ENCODE results near the gene NID2. TPM values are rescaled to one million over a fixed set of nuclear protein-coding genes. Genes with fewer than 3 reads are reported as not detected.

NID2 gene, protein sequence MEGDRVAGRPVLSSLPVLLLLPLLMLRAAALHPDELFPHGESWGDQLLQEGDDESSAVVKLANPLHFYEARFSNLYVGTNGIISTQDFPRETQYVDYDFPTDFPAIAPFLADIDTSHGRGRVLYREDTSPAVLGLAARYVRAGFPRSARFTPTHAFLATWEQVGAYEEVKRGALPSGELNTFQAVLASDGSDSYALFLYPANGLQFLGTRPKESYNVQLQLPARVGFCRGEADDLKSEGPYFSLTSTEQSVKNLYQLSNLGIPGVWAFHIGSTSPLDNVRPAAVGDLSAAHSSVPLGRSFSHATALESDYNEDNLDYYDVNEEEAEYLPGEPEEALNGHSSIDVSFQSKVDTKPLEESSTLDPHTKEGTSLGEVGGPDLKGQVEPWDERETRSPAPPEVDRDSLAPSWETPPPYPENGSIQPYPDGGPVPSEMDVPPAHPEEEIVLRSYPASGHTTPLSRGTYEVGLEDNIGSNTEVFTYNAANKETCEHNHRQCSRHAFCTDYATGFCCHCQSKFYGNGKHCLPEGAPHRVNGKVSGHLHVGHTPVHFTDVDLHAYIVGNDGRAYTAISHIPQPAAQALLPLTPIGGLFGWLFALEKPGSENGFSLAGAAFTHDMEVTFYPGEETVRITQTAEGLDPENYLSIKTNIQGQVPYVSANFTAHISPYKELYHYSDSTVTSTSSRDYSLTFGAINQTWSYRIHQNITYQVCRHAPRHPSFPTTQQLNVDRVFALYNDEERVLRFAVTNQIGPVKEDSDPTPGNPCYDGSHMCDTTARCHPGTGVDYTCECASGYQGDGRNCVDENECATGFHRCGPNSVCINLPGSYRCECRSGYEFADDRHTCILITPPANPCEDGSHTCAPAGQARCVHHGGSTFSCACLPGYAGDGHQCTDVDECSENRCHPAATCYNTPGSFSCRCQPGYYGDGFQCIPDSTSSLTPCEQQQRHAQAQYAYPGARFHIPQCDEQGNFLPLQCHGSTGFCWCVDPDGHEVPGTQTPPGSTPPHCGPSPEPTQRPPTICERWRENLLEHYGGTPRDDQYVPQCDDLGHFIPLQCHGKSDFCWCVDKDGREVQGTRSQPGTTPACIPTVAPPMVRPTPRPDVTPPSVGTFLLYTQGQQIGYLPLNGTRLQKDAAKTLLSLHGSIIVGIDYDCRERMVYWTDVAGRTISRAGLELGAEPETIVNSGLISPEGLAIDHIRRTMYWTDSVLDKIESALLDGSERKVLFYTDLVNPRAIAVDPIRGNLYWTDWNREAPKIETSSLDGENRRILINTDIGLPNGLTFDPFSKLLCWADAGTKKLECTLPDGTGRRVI (N-terminal part only)
- total RNA-seq (2014; rRNA removed; shearing (Covaris generic)), result 29.8 and 35.0 TPM in 2 replicates

GRCh38 chr14:52068615-52069306 is at the start of gene NID2:
Gene NID2, minus strand, starts transcription at chr14:52069059. Its CDS starts 65 bp downstream, at chr14:52068994.
- peak; percentile 94 for DNase-seq (ENCODE audit: low read depth)

DNA sequence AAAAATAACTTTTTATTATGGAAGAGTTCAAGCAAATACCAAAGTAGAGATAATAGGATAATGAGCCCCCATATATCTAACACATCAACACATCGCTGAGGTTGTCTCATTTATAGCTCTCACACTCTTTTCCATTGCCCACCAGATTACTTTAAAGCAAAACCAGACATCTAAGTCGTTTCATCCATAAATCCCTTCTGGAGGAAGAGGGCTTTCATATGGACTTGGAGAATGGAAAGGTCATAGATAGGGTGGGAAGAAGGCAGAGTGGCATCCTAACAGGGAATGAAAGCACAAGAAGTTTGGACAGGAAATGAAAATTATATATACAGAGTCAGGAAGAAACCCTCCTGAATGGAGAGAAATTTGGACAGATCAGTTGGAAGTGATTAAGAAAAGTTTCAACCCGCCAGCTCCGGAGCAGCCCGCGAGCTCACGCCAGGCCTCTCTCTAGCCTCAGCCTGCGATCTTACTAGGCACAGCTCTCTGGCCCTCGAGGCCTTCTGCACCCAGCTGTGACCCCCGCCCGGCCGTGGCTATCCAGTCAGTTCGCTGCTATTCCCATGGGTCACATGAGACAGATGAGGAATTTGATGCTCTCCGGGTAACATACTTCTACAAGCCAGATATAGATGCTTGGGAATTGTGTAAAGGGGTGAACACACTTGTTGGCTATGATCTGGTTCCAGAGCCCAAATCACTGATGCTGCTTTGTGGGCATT is 48.4 kb upstream of the NID2 start:
- DNase-seq (ENCODE audit: low read depth), result no peak

GRCh38 chr14:52115286-52115685 is 46.4 kb upstream of the NID2 start:
- DNase-seq (ENCODE audit: low read depth), result no peak

- DNase-seq (ENCODE audit: low read depth), result peak; percentile 74
These were observed 43.6 kb upstream of the NID2 start for GRCh38 chr14:52112336-52113018.

DNA sequence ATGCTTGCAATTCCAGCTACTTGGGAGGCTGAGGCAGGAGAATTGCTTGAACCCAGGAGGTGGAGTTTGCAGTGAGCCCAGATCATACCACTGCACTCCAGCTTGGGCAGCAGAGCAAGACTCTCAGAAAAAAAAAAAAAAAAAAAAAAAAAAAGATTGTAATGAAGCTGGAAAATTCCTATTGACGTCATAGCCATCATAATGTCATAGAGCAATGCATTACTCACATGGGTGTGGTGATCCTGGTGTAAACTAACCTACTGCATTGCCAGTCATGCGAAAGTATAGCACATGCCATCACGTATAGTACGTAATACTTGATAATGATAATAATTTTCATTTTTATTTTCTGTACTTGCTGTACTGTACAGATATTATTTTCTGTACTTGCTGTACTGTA is 42.7 kb upstream of the NID2 start:
- peak; percentile 68 for DNase-seq (ENCODE audit: low read depth)

GRCh38 chr14:52110441-52111086 is 41.7 kb upstream of the NID2 start:
- DNase-seq (ENCODE audit: low read depth), result no peak

- DNase-seq (ENCODE audit: low read depth), result no peak
These were observed 40.0 kb upstream of the NID2 start for GRCh38 chr14:52108823-52109222.

DNA sequence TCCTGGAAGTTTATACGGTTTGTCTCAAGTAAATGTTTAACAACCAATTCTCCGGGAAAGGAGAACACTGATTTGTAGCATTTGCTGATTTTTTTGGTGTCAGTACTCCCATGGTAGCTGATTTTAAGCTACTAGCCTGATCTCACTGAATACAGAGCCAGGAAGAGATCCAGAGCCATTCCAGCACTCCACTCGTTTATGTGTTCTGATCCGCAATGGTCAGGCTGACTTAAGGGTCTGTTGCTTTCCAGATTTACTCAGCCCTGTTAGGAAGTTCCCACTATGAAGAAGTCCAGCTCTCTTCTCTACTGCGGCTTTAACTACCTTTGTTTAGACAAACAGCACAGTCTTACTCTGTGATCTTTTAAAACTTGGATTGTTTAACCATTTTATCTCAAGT is 38.0 kb upstream of the NID2 start:
- DNase-seq (ENCODE audit: low read depth), result no peak

- DNase-seq (ENCODE audit: low read depth), result no peak
These were observed 34.6 kb upstream of the NID2 start for GRCh38 chr14:52103416-52103815.

GRCh38 chr14:52095794-52096193 is 26.9 kb upstream of the NID2 start:
- DNase-seq (ENCODE audit: low read depth), result no peak

GRCh38 chr14:52095336-52095735 is 26.5 kb upstream of the NID2 start:
- DNase-seq (ENCODE audit: low read depth), result no peak

- DNase-seq (ENCODE audit: low read depth), result no peak
These were observed 25.9 kb upstream of the NID2 start for GRCh38 chr14:52094546-52095271.

DNA sequence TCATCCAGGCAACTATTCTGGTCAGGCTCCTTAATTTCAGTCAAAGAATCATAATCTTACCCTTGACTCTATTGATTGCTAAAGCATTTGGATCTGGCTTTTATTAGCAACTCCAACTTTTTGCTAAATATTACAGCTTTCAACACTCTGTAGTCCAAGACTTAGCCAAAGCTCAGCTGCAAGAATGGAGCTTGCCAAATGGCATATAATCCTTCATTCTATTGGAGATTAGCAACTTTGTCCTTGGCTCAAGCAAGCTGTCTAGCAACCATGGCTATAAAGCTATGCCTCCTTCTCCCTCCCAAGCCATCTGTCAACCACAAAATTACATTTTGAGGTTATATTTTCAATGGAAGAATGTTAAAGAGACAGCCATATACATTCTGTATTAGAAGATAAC is 23.1 kb upstream of the NID2 start:
- no peak for DNase-seq (ENCODE audit: low read depth)

GRCh38 chr14:52090936-52091335 is 22.1 kb upstream of the NID2 start:
- DNase-seq (ENCODE audit: low read depth), result no peak

- no peak for DNase-seq (ENCODE audit: low read depth)
These were observed 20.4 kb upstream of the NID2 start for GRCh38 chr14:52089218-52089617.

DNA sequence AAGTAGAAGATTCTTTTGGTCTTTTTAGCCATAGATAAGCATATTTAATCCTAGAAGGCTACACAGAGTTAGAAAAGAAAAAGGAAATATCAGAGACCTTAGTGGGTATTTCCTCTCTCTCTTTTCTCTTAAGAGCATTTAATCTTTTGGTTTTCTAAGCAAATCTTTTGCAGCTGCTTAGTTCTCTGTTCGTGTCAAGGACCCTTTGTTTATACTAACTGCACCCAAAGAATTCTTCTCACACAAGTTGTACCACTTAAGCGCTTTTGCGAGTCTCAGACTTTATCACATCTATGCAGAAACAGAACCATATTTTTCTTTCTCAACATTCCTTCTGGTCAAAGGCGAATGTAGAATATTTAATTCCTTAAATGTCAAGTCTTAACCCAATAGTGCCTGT is 17.9 kb upstream of the NID2 start:
- DNase-seq (ENCODE audit: low read depth), result no peak

DNA sequence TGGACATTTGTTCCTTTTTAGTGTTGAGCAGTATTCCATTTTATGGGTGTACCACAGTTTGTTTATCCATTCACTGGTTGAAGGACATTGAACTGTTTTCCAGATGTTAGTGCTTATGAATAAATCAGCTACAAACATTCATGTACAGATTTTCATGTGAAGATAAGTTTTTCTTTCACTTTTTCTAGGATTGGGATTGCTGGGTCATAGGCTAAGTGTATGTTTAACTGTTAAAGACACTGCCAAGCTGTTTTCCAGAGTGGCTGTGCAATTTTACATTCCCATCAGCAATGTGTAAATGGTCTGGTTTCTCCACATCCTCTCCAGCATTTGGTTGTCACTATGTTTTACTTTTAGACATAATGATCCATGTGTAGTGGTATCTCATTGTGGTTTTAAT is 14.0 kb upstream of the NID2 start:
- no peak for DNase-seq (ENCODE audit: low read depth)

- DNase-seq (ENCODE audit: low read depth), result no peak
These were observed 13.1 kb upstream of the NID2 start for GRCh38 chr14:52081964-52082363.

All from RPMI7951 (cell line).